DND-41 (cell line): Measurements from ENCODE around the gene CCDC192.

Source experiments
- EZH2 ChIP-seq: IDR thresholded peaks from 3 replicates; pipeline ENCODE4 v1.6.1; 2012; ENCODE audit warnings: borderline replicate concordance, low read depth, mild to moderate bottlenecking, moderate library complexity, low read length, inconsistent platforms; ENCODE audit not compliant: severe bottlenecking
- TF ChIP-seq, protein P1 (sequence below): IDR thresholded peaks from 2 replicates; pipeline ENCODE4 v1.5.1; 2012; ENCODE audit warnings: borderline replicate concordance, low read length, moderate library complexity, mild to moderate bottlenecking; ENCODE audit not compliant: poor library complexity, severe bottlenecking; ENCODE audit errors: extremely low read depth

DNA sequence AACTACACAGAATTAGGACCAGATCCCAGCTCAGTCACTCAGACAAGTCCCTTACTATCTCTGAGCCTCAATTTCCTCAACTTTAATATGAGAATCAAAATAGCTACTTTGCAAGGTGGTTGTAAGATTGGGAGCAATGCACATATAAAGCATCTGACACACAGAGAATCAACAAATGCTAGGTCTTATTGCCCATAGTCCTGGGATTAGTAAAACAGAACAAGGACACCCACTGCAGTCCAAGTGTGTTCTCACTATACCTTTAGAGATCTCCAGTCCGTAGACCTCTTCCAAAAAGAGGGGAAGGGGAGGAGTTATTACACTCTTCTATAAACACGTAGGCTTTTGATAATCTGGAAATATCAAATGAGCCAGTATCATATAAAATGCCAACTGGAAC, 190.0 kb downstream of the CCDC192 start:
- TF ChIP-seq, protein P1, sequence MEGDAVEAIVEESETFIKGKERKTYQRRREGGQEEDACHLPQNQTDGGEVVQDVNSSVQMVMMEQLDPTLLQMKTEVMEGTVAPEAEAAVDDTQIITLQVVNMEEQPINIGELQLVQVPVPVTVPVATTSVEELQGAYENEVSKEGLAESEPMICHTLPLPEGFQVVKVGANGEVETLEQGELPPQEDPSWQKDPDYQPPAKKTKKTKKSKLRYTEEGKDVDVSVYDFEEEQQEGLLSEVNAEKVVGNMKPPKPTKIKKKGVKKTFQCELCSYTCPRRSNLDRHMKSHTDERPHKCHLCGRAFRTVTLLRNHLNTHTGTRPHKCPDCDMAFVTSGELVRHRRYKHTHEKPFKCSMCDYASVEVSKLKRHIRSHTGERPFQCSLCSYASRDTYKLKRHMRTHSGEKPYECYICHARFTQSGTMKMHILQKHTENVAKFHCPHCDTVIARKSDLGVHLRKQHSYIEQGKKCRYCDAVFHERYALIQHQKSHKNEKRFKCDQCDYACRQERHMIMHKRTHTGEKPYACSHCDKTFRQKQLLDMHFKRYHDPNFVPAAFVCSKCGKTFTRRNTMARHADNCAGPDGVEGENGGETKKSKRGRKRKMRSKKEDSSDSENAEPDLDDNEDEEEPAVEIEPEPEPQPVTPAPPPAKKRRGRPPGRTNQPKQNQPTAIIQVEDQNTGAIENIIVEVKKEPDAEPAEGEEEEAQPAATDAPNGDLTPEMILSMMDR = no peak
- no peak for TF ChIP-seq EZH2
